K562 treated with DMSO at 1 percent for 12 hours (cell line): ENCODE results near the gene PON1. TPM values are rescaled to one million over a fixed set of nuclear protein-coding genes. Genes with fewer than 3 reads are reported as not detected.

ENCODE experiments used
- total RNA-seq: library from RNA; unstranded; fragments of 300-600 nt; gene quantifications from 2 replicates; pipeline ENCODE4 v1.2.3, GENCODE V29; 2022; ENCODE audit not compliant: insufficient read depth

Gene PON1
- not detected in 2 replicates for total RNA-seq

DNA sequence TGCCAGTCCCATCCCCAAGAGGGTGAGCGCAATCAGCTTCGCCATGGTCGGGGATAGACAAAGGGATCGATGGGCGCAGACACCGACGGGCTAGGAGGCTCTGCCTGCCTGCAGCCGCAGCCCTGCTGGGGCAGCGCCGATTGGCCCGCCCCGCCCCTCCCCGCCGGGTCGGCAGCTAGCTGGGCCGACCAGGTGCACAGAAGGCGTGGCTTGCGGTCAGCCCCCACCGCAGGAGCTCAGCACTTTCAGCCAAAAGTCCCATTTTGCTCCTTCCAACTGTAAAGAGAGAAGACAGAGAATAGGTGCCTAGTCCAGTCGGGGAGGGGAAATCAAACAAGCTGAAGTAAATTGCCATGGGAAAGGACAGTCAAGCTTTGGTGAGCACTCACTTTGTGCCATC, at the start of gene PON1:
Gene PON1, minus strand, starts transcription at position 102 of the 400 bp plus-strand sequence. Its CDS starts 57 bp downstream, at position 45.

Other genes with a start within 250 kb of the PON1 start
- gene PON3, start 71.8 kb upstream of the PON1 start, total RNA-seq, result not detected in 2 replicates
- gene PON2, start 110.5 kb upstream of the PON1 start, total RNA-seq, result 5.4 and 12.8 TPM in 2 replicates
- gene ASB4, start 161.4 kb upstream of the PON1 start, total RNA-seq, result not detected in 2 replicates